ENCODE measurements around the gene KIF26A. TPM values are rescaled to one million over a fixed set of nuclear protein-coding genes. Genes with fewer than 3 reads are reported as not detected.

KIF26A gene
- total RNA-seq, 4 donors from 2014 or later, result 4.6 to 7.2 (median 5.6) TPM

DNA sequence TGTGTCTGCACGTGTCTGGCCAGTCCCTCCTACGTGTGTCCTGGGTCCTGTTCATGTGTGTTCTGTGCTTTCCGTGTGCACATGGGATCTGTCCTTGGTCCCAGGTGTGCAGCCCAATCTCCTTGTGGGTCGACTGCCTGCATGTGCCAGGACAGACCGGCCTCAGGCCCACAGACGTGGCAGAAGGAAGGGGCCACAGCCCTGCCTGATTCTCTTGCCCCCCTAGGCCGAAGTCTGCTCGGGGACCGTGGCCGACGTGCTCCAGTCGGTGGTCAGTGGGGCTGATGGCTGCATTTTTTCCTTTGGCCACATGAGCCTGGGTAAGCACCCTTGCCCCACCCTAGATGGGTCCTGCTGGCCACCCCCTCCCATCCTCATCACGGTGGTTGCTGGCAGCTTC, 34.0 kb downstream of the KIF26A start:
- Histone ChIP-seq H3K36me3 (peaks cover 0 to 46% (median 5%) of the 10 kb centered on the region in 4 donors), H3K4me1 (peaks cover 0 to 29% (median 0%) of the 10 kb centered on the region in 4 donors), H3K27ac (replicated peaks in 1 of 4) (no peak overlapping the region), H3K27me3 (peaks cover 0 to 34% (median 0%) of the 10 kb centered on the region in 4 donors), H3K9me3 (no peaks in the 10 kb centered on the region), H3K4me3 (no peak overlapping the region)
- DNase-seq (ENCODE audit: extremely low spot score), result no peak
- intact Hi-C loops (cut with DNase I), result no loop called here
- TF ChIP-seq, protein P1, sequence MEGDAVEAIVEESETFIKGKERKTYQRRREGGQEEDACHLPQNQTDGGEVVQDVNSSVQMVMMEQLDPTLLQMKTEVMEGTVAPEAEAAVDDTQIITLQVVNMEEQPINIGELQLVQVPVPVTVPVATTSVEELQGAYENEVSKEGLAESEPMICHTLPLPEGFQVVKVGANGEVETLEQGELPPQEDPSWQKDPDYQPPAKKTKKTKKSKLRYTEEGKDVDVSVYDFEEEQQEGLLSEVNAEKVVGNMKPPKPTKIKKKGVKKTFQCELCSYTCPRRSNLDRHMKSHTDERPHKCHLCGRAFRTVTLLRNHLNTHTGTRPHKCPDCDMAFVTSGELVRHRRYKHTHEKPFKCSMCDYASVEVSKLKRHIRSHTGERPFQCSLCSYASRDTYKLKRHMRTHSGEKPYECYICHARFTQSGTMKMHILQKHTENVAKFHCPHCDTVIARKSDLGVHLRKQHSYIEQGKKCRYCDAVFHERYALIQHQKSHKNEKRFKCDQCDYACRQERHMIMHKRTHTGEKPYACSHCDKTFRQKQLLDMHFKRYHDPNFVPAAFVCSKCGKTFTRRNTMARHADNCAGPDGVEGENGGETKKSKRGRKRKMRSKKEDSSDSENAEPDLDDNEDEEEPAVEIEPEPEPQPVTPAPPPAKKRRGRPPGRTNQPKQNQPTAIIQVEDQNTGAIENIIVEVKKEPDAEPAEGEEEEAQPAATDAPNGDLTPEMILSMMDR (IDR thresholded peaks at IDR 0.05), result no peak
- no peak for TF ChIP-seq POLR2A (IDR thresholded peaks at IDR 0.05; ENCODE audit: low read depth)
- WGBS, result 94% methylated on average over 7 of the region's 13 CpGs

DNA sequence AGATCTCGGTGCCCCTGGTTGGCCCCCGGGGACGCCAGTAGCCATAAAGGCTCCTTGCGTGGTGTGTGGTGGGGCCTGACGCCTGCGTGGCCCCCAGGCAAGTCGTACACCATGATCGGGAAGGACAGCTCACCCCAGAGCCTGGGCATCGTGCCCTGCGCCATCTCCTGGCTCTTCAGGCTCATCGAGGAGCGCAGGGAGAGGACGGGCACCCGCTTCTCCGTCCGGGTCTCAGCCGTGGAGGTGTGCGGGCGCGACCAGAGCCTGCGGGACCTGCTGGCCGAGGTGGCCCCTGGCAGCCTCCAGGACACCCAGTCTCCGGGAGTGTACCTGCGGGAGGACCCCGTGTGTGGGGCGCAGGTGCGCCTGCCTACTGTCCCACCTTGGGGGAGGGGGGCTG, 34.5 kb downstream of the KIF26A start:
- Histone ChIP-seq H3K9me3 (no peaks in the 10 kb centered on the region), H3K4me1 (peaks cover 0 to 29% (median 0%) of the 10 kb centered on the region in 4 donors), H3K36me3 (peaks cover 0 to 49% (median 5%) of the 10 kb centered on the region in 4 donors), H3K4me3 (no peak overlapping the region), H3K27ac (replicated peaks in 1 of 4) (no peak overlapping the region), H3K27me3 (peaks cover 0 to 34% (median 0%) of the 10 kb centered on the region in 4 donors)
- TF ChIP-seq POLR2A (IDR thresholded peaks at IDR 0.05; ENCODE audit: low read depth), result no peak
- intact Hi-C loops (cut with DNase I), result no loop called here
- 96% methylated on average over 19 of the region's 27 CpGs for WGBS
- no peak for DNase-seq (ENCODE audit: extremely low spot score)

DNA sequence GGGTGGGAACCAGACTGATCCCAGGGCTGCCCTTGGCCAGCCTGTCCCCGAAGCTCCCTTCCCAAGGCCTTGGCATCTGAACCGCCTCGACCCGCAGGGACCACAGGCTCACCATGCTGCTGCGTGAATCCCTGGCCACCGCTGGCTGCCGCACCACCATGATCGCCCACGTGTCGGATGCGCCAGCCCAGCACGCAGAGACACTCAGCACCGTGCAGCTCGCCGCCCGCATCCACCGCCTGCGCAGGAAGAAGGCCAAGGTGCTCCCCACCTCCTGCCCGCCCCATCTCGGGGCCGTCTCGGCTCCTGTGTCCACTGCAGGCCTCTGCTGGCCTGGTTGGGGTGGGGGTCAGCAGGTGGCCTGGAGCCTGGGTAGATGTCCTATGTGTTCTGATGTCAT, 35.7 kb downstream of the KIF26A start:
- Histone ChIP-seq H3K27ac (replicated peaks in 1 of 4) (no peak overlapping the region), H3K4me1 (peaks cover 0 to 18% (median 0%) of the 10 kb centered on the region in 4 donors), H3K9me3 (no peaks in the 10 kb centered on the region), H3K4me3 (no peak overlapping the region), H3K27me3 (peaks cover 0 to 46% (median 0%) of the 10 kb centered on the region in 4 donors), H3K36me3 (peaks cover 0 to 52% (median 5%) of the 10 kb centered on the region in 4 donors)
- intact Hi-C loops (cut with DNase I), result no loop called here
- no CpG with 5 or more reads among the region's 22 CpGs for WGBS
- no peak for DNase-seq (ENCODE audit: extremely low spot score)
- no peak for TF ChIP-seq POLR2AphosphoS5 (IDR thresholded peaks at IDR 0.05)
- TF ChIP-seq POLR2A (IDR thresholded peaks at IDR 0.05; ENCODE audit: low read depth), result no peak
- TF ChIP-seq, protein P1 (IDR thresholded peaks at IDR 0.05), result no peak

DNA sequence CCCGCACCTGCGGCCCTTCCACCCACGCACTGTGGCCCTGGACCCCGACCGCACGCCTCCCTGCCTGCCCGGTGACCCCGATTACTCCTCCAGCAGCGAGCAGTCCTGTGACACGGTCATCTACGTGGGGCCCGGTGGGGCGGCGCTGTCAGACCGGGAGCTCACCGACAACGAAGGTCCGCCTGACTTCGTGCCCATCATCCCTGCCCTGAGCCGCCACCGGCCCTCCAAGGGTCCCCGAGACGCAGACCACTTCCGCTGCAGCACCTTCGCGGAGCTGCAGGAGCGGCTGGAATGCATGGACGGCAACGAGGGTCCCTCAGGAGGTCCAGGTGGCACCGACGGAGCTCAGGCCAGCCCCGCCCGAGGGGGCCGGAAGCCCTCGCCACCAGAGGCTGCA, 36.7 kb downstream of the KIF26A start:
- Histone ChIP-seq H3K27me3 (peaks cover 0 to 53% (median 0%) of the 10 kb centered on the region in 4 donors), H3K36me3 (peaks cover 0 to 52% (median 5%) of the 10 kb centered on the region in 4 donors), H3K27ac (replicated peaks in 1 of 4) (no peak overlapping the region), H3K4me1 (peaks cover 0 to 14% (median 0%) of the 10 kb centered on the region in 4 donors), H3K4me3 (no peak overlapping the region), H3K9me3 (no peaks in the 10 kb centered on the region)
- DNase-seq (ENCODE audit: extremely low spot score), result no peak
- 95% methylated on average over 35 of the region's 35 CpGs for WGBS
- TF ChIP-seq EP300 (IDR thresholded peaks at IDR 0.05), result no peak
- TF ChIP-seq POLR2AphosphoS5 (IDR thresholded peaks at IDR 0.05), result no peak
- TF ChIP-seq, protein P1 (IDR thresholded peaks at IDR 0.05), result no peak
- no peak for TF ChIP-seq POLR2A (IDR thresholded peaks at IDR 0.05; ENCODE audit: low read depth)
- intact Hi-C loops (cut with DNase I), result no loop called here

DNA sequence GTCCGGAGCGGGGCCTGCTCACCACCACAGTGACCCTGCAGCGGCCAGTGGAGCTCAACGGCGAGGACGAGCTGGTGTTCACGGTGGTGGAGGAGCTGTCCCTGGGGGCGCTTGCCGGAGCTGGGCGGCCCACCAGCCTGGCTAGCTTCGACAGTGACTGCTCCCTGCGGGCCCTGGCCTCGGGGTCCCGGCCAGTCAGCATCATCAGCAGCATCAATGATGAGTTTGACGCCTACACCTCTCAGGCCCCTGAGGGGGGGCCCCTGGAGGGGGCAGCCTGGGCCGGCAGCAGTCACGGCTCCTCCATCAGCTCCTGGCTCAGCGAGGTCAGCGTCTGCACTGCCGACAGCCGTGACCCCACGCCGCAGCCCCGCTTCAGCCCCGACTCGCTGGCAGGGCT, 37.4 kb downstream of the KIF26A start:
- intact Hi-C loops (cut with DNase I), result no loop called here

More for the DNA sequence above, 37.4 kb downstream of the KIF26A start:
- Histone ChIP-seq H3K36me3 (peaks cover 0 to 52% (median 5%) of the 10 kb centered on the region in 4 donors), H3K27ac (replicated peaks in 1 of 4) (no peak overlapping the region), H3K4me1 (peaks cover 0 to 8% (median 0%) of the 10 kb centered on the region in 4 donors), H3K27me3 (peaks cover 0 to 53% (median 0%) of the 10 kb centered on the region in 4 donors), H3K4me3 (no peak overlapping the region), H3K9me3 (no peaks in the 10 kb centered on the region)
- no peak for TF ChIP-seq EP300 (IDR thresholded peaks at IDR 0.05)
- TF ChIP-seq POLR2A (IDR thresholded peaks at IDR 0.05; ENCODE audit: low read depth), result no peak
- TF ChIP-seq POLR2AphosphoS5 (IDR thresholded peaks at IDR 0.05), result no peak
- TF ChIP-seq, protein P1 (IDR thresholded peaks at IDR 0.05), result no peak
- WGBS, result no CpG with 5 or more reads among the region's 26 CpGs
- DNase-seq (ENCODE audit: extremely low spot score), result no peak

All from esophagus muscularis mucosa (tissue), 4 donors.